Endothelial cell of umbilical vein (primary cell): ENCODE results near the gene TCN2. TPM values are rescaled to one million over a fixed set of nuclear protein-coding genes. Genes with fewer than 3 reads are reported as not detected.
"Not testable (repeated sequence)": the region's sequence is repeated elsewhere in the genome, so short reads cannot be mapped to it uniquely, and the experiment has no call there.

ENCODE experiments used
- BruUV-seq: library from RNA; stranded (reverse); fragments of 400-500 nt; replicated peaks from 2 replicates; lab custom pipeline; 2021; lab: Mats Ljungman, UMichigan
- CTCF ChIA-PET: fragments of 300-600, 350-600 bp; sonication (Branson Sonifier 250); formaldehyde crosslinking; loops from one replicate; lab custom pipeline; 2021; ENCODE audit warnings: antibody characterized with exemption, inconsistent platforms; lab: Charles Lee
- POLR2A ChIA-PET: fragments of 300-600, 350-600 bp; sonication (Branson Sonifier 250); formaldehyde crosslinking; loops from one replicate; lab custom pipeline; 2021; ENCODE audit warnings: antibody characterized with exemption, inconsistent platforms; lab: Charles Lee
- DNase-seq: peaks from one replicate; pipeline ENCODE4 v3.0.0-alpha.2; 2011; ENCODE audit warnings: low read depth, low spot score
- FAIRE-seq: peaks from 2 replicates; lab custom pipeline; 2011; peaks lifted over from hg19 to GRCh38; lab: Jason Lieb, UNC
- H2AFZ ChIP-seq: 2 replicates; pipeline ENCODE4 v1.6.0; 2012; ENCODE audit warnings: low read depth, low read length, control low read depth, inconsistent platforms
- H3K27ac ChIP-seq: 2 replicates; pipeline ENCODE4 v1.5.1; 2011; ENCODE audit warnings: low read depth, mild to moderate bottlenecking, control low read depth, low read length, moderate library complexity; ENCODE audit not compliant: insufficient read depth
- H3K27me3 ChIP-seq, 2 experiments: 2 replicates each; pipeline versions ENCODE4 v1.6.0 to v1.6.1; 2011; ENCODE audit warnings: low read length in 2 of 2, mixed read lengths in 1 of 2; ENCODE audit not compliant: control insufficient read depth in 2 of 2, insufficient read depth in 2 of 2
- H3K36me3 ChIP-seq, 2 experiments: 2 replicates in 1 of 2; 3 replicates in 1 of 2; pipeline ENCODE4 v1.5.1; 2011; ENCODE audit warnings: low read length in 2 of 2, mild to moderate bottlenecking in 1 of 2, moderate library complexity in 1 of 2; ENCODE audit not compliant: control insufficient read depth in 2 of 2, insufficient read depth in 2 of 2; ENCODE audit errors: extremely low read depth in 1 of 2
- H3K4me1 ChIP-seq: 3 replicates; pipeline ENCODE4 v1.5.1; 2011; ENCODE audit warnings: mild to moderate bottlenecking, low read length; ENCODE audit not compliant: control insufficient read depth, insufficient read depth; ENCODE audit errors: extremely low read depth
- H3K4me2 ChIP-seq: 2 replicates; pipeline ENCODE4 v1.6.1; 2011; ENCODE audit warnings: low read length, control low read depth, mixed read lengths; ENCODE audit not compliant: insufficient read depth
- H3K4me3 ChIP-seq, 3 experiments: fragments of 200-600 bp in 1 of 3; sonication (generic), shearing (Covaris generic) in 1 of 3; replicated peaks in 1 of 3; 2 replicates each; pipeline ENCODE4 v1.5.1; 2011 to 2016; ENCODE audit warnings: control low read depth in 3 of 3, low read length in 3 of 3, mild to moderate bottlenecking in 2 of 3, inconsistent platforms in 1 of 3, low read depth in 1 of 3, moderate library complexity in 1 of 3; ENCODE audit not compliant: insufficient read depth in 1 of 3
- H3K79me2 ChIP-seq: 2 replicates; pipeline ENCODE4 v1.6.0; 2012; ENCODE audit warnings: low read length, inconsistent platforms; ENCODE audit not compliant: control insufficient read depth, insufficient read depth
- H3K9ac ChIP-seq: replicated peaks from 2 replicates; pipeline ENCODE3; 2011; ENCODE audit warnings: low read length, control low read depth; ENCODE audit not compliant: insufficient read depth; ENCODE audit errors: extremely low read depth
- H3K9me1 ChIP-seq: replicated peaks from 3 replicates; pipeline ENCODE4 v1.6.0; 2011; ENCODE audit warnings: mild to moderate bottlenecking, low read length; ENCODE audit not compliant: control insufficient read depth, insufficient read depth; ENCODE audit errors: extremely low read depth
- H3K9me3 ChIP-seq: replicated peaks from 2 replicates; pipeline ENCODE4 v1.5.1; 2012; ENCODE audit warnings: low read length, inconsistent platforms; ENCODE audit not compliant: control insufficient read depth, insufficient read depth
- H4K20me1 ChIP-seq: replicated peaks from 2 replicates; pipeline ENCODE3; 2011; ENCODE audit warnings: mild to moderate bottlenecking, low read length; ENCODE audit not compliant: control insufficient read depth, insufficient read depth; ENCODE audit errors: extremely low read depth
- EZH2 ChIP-seq: IDR thresholded peaks from 2 replicates; pipeline ENCODE4 v1.6.1; 2012; ENCODE audit warnings: borderline replicate concordance, low read depth, mild to moderate bottlenecking, moderate library complexity, low read length, inconsistent platforms; ENCODE audit not compliant: severe bottlenecking
- FOS ChIP-seq: IDR thresholded peaks from 2 replicates; pipeline ENCODE4 v1.6.1; 2011; ENCODE audit warnings: mild to moderate bottlenecking, low read length, moderate library complexity, borderline replicate concordance; ENCODE audit not compliant: insufficient read depth
- GATA2 ChIP-seq: IDR thresholded peaks from 2 replicates; pipeline ENCODE4 v1.7.0; 2011; ENCODE audit warnings: low read depth, mild to moderate bottlenecking, moderate library complexity, mixed read lengths, low read length; ENCODE audit not compliant: insufficient read length, insufficient read depth
- JUN ChIP-seq: IDR thresholded peaks from 2 replicates; pipeline ENCODE4 v1.6.1; 2011; ENCODE audit warnings: borderline replicate concordance, low read depth; ENCODE audit not compliant: insufficient read length, insufficient read depth
- MYC ChIP-seq: IDR thresholded peaks from one replicate; pipeline ENCODE4 v1.6.1; 2011; ENCODE audit warnings: mild to moderate bottlenecking, low read depth, low read length
- POLR2A ChIP-seq: IDR thresholded peaks from 2 replicates; pipeline ENCODE4 v1.6.1; 2012; ENCODE audit warnings: low read depth, mild to moderate bottlenecking, control low read depth, low read length
- POLR2AphosphoS5 ChIP-seq: IDR thresholded peaks from 2 replicates; pipeline ENCODE4 v1.6.1; 2012; ENCODE audit warnings: low read depth, mild to moderate bottlenecking, control low read depth, low read length, moderate library complexity; ENCODE audit not compliant: insufficient read depth
- dilution Hi-C: fragments of 300-500 bp; cut with MboI; formaldehyde crosslinking; loops from one replicate; pipeline ENCODE4 v1.15.0; 2019; ENCODE audit warnings: low sequenced_read_pairs; ENCODE audit not compliant: extremely low pct_ligation_motif_present
- intact Hi-C: fragments of 100-400 bp; cut with micrococcal nuclease; formaldehyde crosslinking; loops from one replicate; pipeline ENCODE4 v1.10.0; 2022
- polyA plus RNA-seq, 4 experiments: library from polyadenylated mRNA; depleted of rRNA in 3 of 4; stranded (reverse) in 3 of 4; unstranded in 1 of 4; fragments of >200 nt; gene quantifications; 2 replicates each; pipeline versions ENCODE4 v1.2.1 to v1.2.3, GENCODE V29; 2011 to 2012; ENCODE audit warnings: missing spikeins in 1 of 4
- total RNA-seq: library from RNA; stranded (reverse); gene quantifications from 2 replicates; pipeline ENCODE4 v1.2.3, GENCODE V29; 2021
- TF ChIP-seq, protein P1 (sequence below), 2 donors: IDR thresholded peaks; 1 replicate in 1 of 2; 2 replicates in 1 of 2; pipeline ENCODE4 v1.5.1; 2011; ENCODE audit warnings: low read length in 2 of 2, mild to moderate bottlenecking in 2 of 2, moderate library complexity in 2 of 2, control low read depth in 1 of 2, inconsistent platforms in 1 of 2, low read depth in 1 of 2; ENCODE audit not compliant: insufficient read depth in 1 of 2; ENCODE audit errors: extremely low read depth in 1 of 2
- TF ChIP-seq, protein P2 (sequence below): IDR thresholded peaks from 2 replicates; pipeline ENCODE4 v1.6.1; 2011; ENCODE audit not compliant: insufficient read depth, insufficient read length

TCN2 gene
- total and polyA plus RNA-seq, 2 donors (not counting 3 experiments of a cell fraction or from before 2014, with no cell fraction given), result 80.6 to 188 TPM

DNA sequence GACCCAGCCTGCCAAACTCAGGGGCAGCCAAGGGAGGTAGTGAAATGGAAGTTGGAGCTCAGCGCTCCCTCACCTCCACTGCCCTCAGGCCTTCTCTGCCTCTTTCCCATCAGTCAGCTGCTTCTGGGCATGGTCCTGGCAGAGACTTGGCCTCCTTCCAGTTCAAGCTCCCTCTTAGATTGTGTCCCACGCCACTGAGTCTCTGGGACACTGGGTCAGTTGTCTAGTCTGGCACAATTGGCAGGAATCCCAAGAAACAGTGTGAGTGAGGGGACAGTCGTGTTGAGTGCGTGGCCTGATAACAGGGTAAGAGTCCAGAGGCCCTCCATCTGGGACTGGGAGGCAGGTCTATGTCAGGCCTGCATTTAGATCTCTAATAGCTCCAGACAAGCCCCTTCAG lies 21.5 kb downstream of the TCN2 start:
- H3K4me1 ChIP-seq, result peaks cover 19% of the 10 kb centered on the region
- intact Hi-C loops, result no loop called here
- no peak overlapping the region for H3K9ac ChIP-seq
- BruUV-seq, result no TSS peak
- H3K79me2 ChIP-seq, result no peaks in the 10 kb centered on the region
- POLR2A ChIA-PET, result no interaction called here
- no peak overlapping the region for H3K4me3 ChIP-seq
- H3K4me2 ChIP-seq, result no peak overlapping the region
- H3K27ac ChIP-seq, result no peak overlapping the region
- H3K9me3 ChIP-seq, result no peaks in the 10 kb centered on the region
- DNase-seq (no peak), FAIRE-seq (no peak)
- dilution Hi-C loops, result no loop called here
- H2AFZ ChIP-seq, result no peak overlapping the region
- CTCF ChIA-PET, result interaction anchor here (1.0 to 4.1 kb wide), 6 partner anchors 8 to 204 kb away, joined by 3 to 34 read pairs (median 4); no protein-coding TSS in a partner anchor
- H3K27me3 ChIP-seq, result no peaks in the 10 kb centered on the region
- H3K9me1 ChIP-seq, result no peaks in the 10 kb centered on the region
- no peaks in the 10 kb centered on the region for H4K20me1 ChIP-seq
- no peaks in the 10 kb centered on the region for H3K36me3 ChIP-seq
- no peak for TF ChIP-seq POLR2A
- no peak for TF ChIP-seq GATA2
- TF ChIP-seq JUN, result no peak
- TF ChIP-seq POLR2AphosphoS5, result no peak
- no peak for TF ChIP-seq EZH2
- TF ChIP-seq, protein P1, sequence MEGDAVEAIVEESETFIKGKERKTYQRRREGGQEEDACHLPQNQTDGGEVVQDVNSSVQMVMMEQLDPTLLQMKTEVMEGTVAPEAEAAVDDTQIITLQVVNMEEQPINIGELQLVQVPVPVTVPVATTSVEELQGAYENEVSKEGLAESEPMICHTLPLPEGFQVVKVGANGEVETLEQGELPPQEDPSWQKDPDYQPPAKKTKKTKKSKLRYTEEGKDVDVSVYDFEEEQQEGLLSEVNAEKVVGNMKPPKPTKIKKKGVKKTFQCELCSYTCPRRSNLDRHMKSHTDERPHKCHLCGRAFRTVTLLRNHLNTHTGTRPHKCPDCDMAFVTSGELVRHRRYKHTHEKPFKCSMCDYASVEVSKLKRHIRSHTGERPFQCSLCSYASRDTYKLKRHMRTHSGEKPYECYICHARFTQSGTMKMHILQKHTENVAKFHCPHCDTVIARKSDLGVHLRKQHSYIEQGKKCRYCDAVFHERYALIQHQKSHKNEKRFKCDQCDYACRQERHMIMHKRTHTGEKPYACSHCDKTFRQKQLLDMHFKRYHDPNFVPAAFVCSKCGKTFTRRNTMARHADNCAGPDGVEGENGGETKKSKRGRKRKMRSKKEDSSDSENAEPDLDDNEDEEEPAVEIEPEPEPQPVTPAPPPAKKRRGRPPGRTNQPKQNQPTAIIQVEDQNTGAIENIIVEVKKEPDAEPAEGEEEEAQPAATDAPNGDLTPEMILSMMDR (IDR thresholded peaks at IDR 0.05; ENCODE audit: extremely low read depth in 1 of 2, insufficient read depth in 1 of 2, low read depth in 1 of 2, low read length in 2 of 2), result no peak
- TF ChIP-seq, protein P2, sequence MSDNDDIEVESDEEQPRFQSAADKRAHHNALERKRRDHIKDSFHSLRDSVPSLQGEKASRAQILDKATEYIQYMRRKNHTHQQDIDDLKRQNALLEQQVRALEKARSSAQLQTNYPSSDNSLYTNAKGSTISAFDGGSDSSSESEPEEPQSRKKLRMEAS, result no peak
- TF ChIP-seq MYC, result no peak
- no peak for TF ChIP-seq FOS

DNA sequence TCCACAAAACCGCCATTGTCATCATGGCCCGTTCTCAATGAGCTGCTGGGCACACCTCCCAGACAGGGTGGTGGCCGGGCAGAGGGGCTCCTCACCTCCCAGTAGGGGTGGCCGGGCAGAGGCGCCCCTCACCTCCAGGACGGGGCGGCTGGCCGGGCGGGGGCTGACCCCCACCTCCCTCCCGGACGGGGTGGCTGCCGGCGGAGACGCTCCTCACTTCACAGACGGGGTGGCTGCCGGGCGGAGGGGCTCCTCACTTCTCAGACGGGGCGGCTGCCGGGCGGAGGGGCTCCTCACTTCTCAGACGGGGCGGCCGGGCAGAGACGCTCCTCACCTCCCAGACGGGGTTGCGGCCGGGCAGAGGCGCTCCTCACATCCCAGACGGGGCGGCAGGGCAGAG lies 24.5 kb downstream of the TCN2 start:
- H3K27me3 ChIP-seq, POLR2A ChIA-PET, H3K27ac ChIP-seq, DNase-seq, H4K20me1 ChIP-seq, intact Hi-C loops, BruUV-seq, FAIRE-seq, H3K9me1 ChIP-seq, dilution Hi-C loops, H3K4me3 ChIP-seq, H3K79me2 ChIP-seq, H3K36me3 ChIP-seq, H3K4me2 ChIP-seq, H2AFZ ChIP-seq, H3K9me3 ChIP-seq, H3K9ac ChIP-seq, CTCF ChIA-PET: not testable (repeated sequence)
- peaks cover 38% of the 10 kb centered on the region for H3K4me1 ChIP-seq
